Endodermal cell (in vitro differentiated cells): ENCODE results near the gene FAM162A. TPM values are rescaled to one million over a fixed set of nuclear protein-coding genes. Genes with fewer than 3 reads are reported as not detected.

Source experiments
- DNase-seq: peaks from one replicate; pipeline ENCODE4 v3.0.0-alpha.2; 2017
- H3K27ac ChIP-seq: 2 replicates; pipeline ENCODE4 v1.5.1; 2013; ENCODE audit warnings: mild to moderate bottlenecking, low read depth, low read length, moderate library complexity
- H3K27me3 ChIP-seq: 2 replicates; pipeline ENCODE4 v1.6.1; 2013; ENCODE audit warnings: mild to moderate bottlenecking, low read length, moderate library complexity; ENCODE audit not compliant: insufficient read depth, control insufficient read depth, poor library complexity, severe bottlenecking
- H3K36me3 ChIP-seq: 2 replicates; pipeline ENCODE4 v1.7.0; 2013; ENCODE audit warnings: mild to moderate bottlenecking, low read length, moderate library complexity; ENCODE audit not compliant: control insufficient read depth, insufficient read depth
- H3K4me1 ChIP-seq: one replicate; pipeline ENCODE4 v1.7.0; 2013; ENCODE audit warnings: low read length; ENCODE audit not compliant: control insufficient read depth, insufficient read depth
- H3K4me3 ChIP-seq: 2 replicates; pipeline ENCODE4 v1.5.1; 2013; ENCODE audit warnings: mild to moderate bottlenecking, low read length, moderate library complexity
- H3K9ac ChIP-seq: 2 replicates; pipeline ENCODE4 v1.6.1; 2013; ENCODE audit warnings: mild to moderate bottlenecking, low read length, moderate library complexity; ENCODE audit not compliant: poor library complexity, severe bottlenecking; ENCODE audit errors: extremely low read depth
- H3K9me3 ChIP-seq: 2 replicates; pipeline ENCODE4 v1.6.1; 2013; ENCODE audit warnings: mild to moderate bottlenecking, low read length, moderate library complexity; ENCODE audit not compliant: control insufficient read depth
- H3K27ac Mint-ChIP-seq: 2 replicates; pipeline ENCODE4 v1.8.0; 2020; ENCODE audit warnings: mixed read lengths
- H3K27me3 Mint-ChIP-seq: 2 replicates; pipeline ENCODE4 v1.8.0; 2021; ENCODE audit warnings: mild to moderate bottlenecking, mixed read lengths; ENCODE audit not compliant: insufficient read depth
- H3K36me3 Mint-ChIP-seq: 2 replicates; pipeline ENCODE4 v1.8.0; 2020; ENCODE audit warnings: low read depth, mixed read lengths
- H3K4me1 Mint-ChIP-seq: 2 replicates; pipeline ENCODE4 v1.8.0; 2020; ENCODE audit warnings: mixed read lengths
- H3K4me3 Mint-ChIP-seq: 2 replicates; pipeline ENCODE4 v1.8.0; 2020; ENCODE audit warnings: mild to moderate bottlenecking, moderate library complexity, mixed read lengths
- H3K9me3 Mint-ChIP-seq: 2 replicates; pipeline ENCODE4 v1.8.0; 2020; ENCODE audit warnings: mild to moderate bottlenecking, mixed read lengths
- CTCF ChIP-seq: fragments of 200-600 bp; sonication (generic); conservative IDR thresholded peaks from 2 replicates; pipeline ENCODE4 v1.5.0; 2021; ENCODE audit warnings: antibody characterized with exemption, mild to moderate bottlenecking
- WGBS, 2 experiments: methylation state at CpG; one replicate each; pipeline versions ENCODE4 v1.1.5 to v1.1.7; 2013; ENCODE audit warnings: missing lambda C conversion rate in 2 of 2, mixed read lengths in 1 of 2; ENCODE audit not compliant: insufficient coverage in 1 of 2, insufficient read length in 1 of 2; 5-methylcytosine and 5-hydroxymethylcytosine counted together
- total RNA-seq, 2 donors: library from RNA; stranded (reverse); fragmentation: NEBNext Ultra II Directional in 1 of 2; extraction: Animal tissue kit (Norgen Biotek cat#: 25700) in 1 of 2; gene quantifications; 2 replicates in 1 of 2; 3 replicates in 1 of 2; pipeline ENCODE4 v1.2.1, GENCODE V29; 2021

Gene FAM162A
- total RNA-seq, 2 donors from 2014 or later: 40.9 to 61.7 TPM

- no peak overlapping the region for H3K4me3 Mint-ChIP-seq
- H3K27me3 Mint-ChIP-seq: no peaks in the 10 kb centered on the region
- no peaks in the 10 kb centered on the region for H3K9me3 Mint-ChIP-seq
- no peaks in the 10 kb centered on the region for H3K9me3 ChIP-seq
- 92 to 96% methylated on average over 6 of the region's 6 CpGs for whole genome bisulfite sequencing, 2 experiments
- H3K36me3 ChIP-seq: peaks cover 56% of the 10 kb centered on the region
- H3K4me1 ChIP-seq: no peaks in the 10 kb centered on the region
- no peak overlapping the region for H3K4me3 ChIP-seq
- no peak for TF ChIP-seq CTCF
- H3K4me1 Mint-ChIP-seq: no peaks in the 10 kb centered on the region
- H3K27ac ChIP-seq: no peak overlapping the region
- no peak for DNase-seq
- H3K27ac Mint-ChIP-seq: no peak overlapping the region
- no peak overlapping the region for H3K9ac ChIP-seq
- H3K27me3 ChIP-seq: no peaks in the 10 kb centered on the region
- H3K36me3 Mint-ChIP-seq: peaks cover 4% of the 10 kb centered on the region
Observed at GRCh38 chr3:122409446-122409845, 25.5 kb downstream of the FAM162A start.

- no peak for TF ChIP-seq CTCF
- 99 to 100% methylated on average over 1 to 4 of the region's 4 CpGs for WGBS, 2 experiments
- Histone ChIP-seq H3K27me3 (no peaks in the 10 kb centered on the region), H3K9me3 (no peaks in the 10 kb centered on the region), H3K27ac (no peak overlapping the region), H3K4me3 (no peak overlapping the region), H3K36me3 (peaks cover 51% of the 10 kb centered on the region), H3K4me1 (no peaks in the 10 kb centered on the region), H3K9ac (no peak overlapping the region)
- Mint-ChIP-seq H3K9me3 (no peaks in the 10 kb centered on the region), H3K4me1 (peaks cover 5% of the 10 kb centered on the region), H3K27me3 (no peaks in the 10 kb centered on the region), H3K4me3 (no peak overlapping the region), H3K27ac (no peak overlapping the region), H3K36me3 (peaks cover 4% of the 10 kb centered on the region)
- no peak for DNase-seq
Observed at GRCh38 chr3:122410111-122410510, 26.1 kb downstream of the FAM162A start.

GRCh38 chr3:122410639-122411038, 26.7 kb downstream of the FAM162A start:
- H3K4me1 Mint-ChIP-seq: peaks cover 8% of the 10 kb centered on the region
- no peaks in the 10 kb centered on the region for H3K9me3 ChIP-seq
- no peak overlapping the region for H3K4me3 Mint-ChIP-seq
- no peak overlapping the region for H3K27ac ChIP-seq
- no peak overlapping the region for H3K4me3 ChIP-seq
- DNase-seq: no peak
- H3K27me3 ChIP-seq: no peaks in the 10 kb centered on the region
- peaks cover 4% of the 10 kb centered on the region for H3K36me3 Mint-ChIP-seq
- TF ChIP-seq CTCF: no peak
- H3K27ac Mint-ChIP-seq: no peak overlapping the region
- H3K36me3 ChIP-seq: peaks cover 47% of the 10 kb centered on the region
- no peaks in the 10 kb centered on the region for H3K4me1 ChIP-seq
- WGBS, 2 experiments: 95 to 96% methylated on average over 5 to 6 of the region's 6 CpGs
- no peaks in the 10 kb centered on the region for H3K9me3 Mint-ChIP-seq
- H3K9ac ChIP-seq: no peak overlapping the region
- no peaks in the 10 kb centered on the region for H3K27me3 Mint-ChIP-seq
